DMS79 (cell line): Measurements from ENCODE around the gene CD247.

Experiments
- DNase-seq: peaks from one replicate; lab custom pipeline; 2025; lab: John Stamatoyannopoulos, UW

CD247 gene

DNA sequence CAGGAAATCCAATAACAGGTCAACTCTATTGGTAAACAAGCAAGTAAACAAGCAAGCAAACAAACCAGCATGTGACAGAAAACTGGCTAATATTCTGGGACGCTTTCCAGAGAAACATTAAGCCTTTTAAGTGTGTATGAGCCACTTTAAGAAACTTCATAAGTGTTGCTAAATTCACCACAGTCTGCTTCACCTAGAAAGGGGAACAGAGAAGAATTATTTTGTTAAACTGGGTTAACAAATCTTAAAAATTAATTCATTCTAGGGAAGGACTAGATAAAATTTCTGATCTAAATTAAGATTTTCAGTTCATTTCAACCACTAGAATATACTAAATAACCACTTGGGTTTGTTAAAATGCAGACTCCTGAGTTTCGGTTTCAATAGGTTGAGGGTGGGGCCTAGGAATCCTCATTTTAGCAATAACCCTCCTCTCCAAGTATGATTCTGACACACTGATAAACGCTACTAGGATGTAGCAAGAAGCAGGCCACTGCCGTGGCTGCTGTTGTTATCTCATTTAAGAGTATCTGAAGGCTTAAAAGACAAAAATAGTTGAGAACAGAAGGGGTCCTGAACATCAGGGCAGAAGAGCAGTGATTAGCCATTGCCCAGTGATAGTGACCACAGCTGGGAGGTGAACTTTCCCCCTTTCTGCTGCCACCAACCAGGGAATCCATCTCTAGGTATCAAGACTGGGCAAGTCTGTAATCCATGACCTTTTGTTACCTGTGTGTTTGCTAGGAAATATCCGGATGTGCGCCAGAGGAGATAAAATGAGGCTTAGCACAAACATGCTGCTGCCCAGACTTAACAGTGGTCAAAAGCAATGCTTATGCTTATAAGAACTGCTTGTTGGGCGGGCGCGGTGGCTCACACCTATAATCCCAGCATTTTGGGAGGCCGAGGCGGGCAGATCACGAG is 24.0 kb upstream of the CD247 start:
- DNase-seq: peak; percentile 66

- peak; percentile 66 for DNase-seq
These were observed 23.3 kb upstream of the CD247 start for GRCh38 chr1:167541610-167542009.

GRCh38 chr1:167541003-167541402 is 22.7 kb upstream of the CD247 start:
- DNase-seq: no peak

GRCh38 chr1:167538657-167539056 is 20.3 kb upstream of the CD247 start:
- DNase-seq: no peak

DNA sequence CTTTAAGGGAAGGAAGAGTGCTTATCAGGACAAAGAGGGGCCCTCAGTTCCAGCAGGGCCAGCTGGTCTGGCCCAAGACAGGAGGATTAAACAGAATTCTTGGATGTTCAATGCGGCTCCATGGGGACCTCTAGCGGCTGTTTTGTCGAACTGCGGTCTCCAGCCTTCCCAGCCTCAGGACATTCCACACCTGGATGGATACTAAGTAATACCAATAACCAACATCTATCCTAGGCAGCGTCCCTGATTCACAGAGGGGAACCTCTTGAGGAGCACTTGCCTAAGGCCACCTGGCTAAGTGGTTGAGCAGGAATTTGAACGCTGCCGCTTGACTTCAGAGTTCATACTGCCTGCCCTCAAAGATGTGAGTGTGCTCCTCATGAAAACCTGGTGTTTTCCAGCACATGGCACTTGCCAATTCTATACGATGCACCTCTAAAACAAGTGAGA is 15.5 kb upstream of the CD247 start:
- peak; percentile 70 for DNase-seq

- no peak for DNase-seq
These were observed 14.9 kb upstream of the CD247 start for GRCh38 chr1:167532964-167533824.

DNA sequence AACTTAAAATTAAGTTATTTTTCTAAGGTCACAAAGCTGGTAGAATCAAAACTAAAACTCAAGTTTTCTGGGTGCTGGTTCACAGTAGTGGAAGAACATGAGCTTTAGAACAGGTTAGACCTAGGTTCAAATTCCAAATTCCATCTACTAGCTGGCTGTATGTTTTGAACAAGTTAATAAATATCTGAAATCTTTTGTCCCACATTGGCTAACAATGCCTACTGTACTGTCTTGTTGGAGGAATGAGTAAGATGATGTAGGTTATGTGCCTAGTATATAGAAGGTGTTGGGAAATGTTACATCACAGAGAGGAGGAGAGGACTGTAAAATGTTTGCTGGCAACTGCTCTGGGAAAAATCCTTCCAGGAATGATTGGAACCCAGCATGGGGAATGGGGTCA is 14.0 kb upstream of the CD247 start:
- no peak for DNase-seq

DNA sequence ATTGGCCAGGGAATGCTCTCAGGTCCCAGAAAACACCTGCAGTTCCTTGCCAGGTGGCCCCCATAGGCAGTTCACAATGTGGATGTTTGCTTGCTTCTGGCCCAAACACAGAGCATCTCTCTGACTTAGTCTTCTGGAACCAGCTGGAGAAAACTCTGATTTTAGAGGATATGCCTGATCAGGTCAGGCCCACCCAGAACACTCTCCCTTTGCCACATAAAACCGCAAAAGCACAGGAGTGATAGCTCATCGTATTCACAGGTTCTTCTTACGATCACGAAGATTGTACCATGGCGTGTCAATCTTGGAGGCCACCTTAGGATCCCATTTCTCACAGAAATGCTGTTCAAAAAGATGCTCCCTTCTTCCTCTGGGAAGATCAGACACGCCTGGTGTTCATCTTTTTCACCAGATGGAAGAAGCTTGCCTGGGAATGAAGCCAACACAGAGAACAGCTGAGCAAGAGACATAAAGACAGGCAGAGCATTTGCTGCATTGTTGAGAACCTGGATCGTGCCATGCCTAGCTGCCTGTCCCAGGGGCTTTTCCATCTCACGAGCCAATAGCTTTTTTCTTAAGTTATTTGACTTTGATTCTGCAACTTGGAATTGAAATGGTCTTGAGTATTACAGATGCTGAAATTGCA is 11.6 kb upstream of the CD247 start:
- peak; percentile 44 for DNase-seq

GRCh38 chr1:167528057-167528728 is 9.9 kb upstream of the CD247 start:
- no peak for DNase-seq

GRCh38 chr1:167526667-167527383 is 8.5 kb upstream of the CD247 start:
- DNase-seq: no peak

- DNase-seq: no peak
These were observed 6.3 kb upstream of the CD247 start for GRCh38 chr1:167524651-167525050.

- DNase-seq: no peak
These were observed 3.9 kb upstream of the CD247 start for GRCh38 chr1:167522246-167522645.

DNA sequence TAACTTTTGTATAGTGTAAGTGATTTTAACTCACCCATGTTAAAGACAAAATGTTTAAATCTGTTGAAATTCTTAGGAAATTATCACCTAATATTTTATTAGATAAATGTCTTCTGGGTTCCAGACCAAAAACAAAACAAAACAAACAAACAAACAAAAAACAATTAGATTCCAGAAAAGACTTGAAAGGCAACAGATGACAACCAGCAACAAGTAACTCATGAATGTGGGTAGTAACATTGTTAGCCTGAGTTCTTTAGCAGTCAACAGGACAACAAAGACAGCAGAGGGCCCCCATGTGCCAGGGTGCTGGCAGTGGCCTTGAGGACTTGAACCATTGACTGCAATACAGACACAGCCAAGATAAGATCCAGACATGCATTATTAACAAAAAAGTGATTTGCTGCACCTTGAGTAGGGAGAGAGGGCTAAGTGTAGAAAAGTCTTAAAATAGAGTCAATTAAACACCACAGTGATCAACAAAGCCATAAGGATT is 2.4 kb upstream of the CD247 start:
- no peak for DNase-seq

- DNase-seq: no peak
These were observed 596 bp downstream of the CD247 start for GRCh38 chr1:167517535-167518330.

DNA sequence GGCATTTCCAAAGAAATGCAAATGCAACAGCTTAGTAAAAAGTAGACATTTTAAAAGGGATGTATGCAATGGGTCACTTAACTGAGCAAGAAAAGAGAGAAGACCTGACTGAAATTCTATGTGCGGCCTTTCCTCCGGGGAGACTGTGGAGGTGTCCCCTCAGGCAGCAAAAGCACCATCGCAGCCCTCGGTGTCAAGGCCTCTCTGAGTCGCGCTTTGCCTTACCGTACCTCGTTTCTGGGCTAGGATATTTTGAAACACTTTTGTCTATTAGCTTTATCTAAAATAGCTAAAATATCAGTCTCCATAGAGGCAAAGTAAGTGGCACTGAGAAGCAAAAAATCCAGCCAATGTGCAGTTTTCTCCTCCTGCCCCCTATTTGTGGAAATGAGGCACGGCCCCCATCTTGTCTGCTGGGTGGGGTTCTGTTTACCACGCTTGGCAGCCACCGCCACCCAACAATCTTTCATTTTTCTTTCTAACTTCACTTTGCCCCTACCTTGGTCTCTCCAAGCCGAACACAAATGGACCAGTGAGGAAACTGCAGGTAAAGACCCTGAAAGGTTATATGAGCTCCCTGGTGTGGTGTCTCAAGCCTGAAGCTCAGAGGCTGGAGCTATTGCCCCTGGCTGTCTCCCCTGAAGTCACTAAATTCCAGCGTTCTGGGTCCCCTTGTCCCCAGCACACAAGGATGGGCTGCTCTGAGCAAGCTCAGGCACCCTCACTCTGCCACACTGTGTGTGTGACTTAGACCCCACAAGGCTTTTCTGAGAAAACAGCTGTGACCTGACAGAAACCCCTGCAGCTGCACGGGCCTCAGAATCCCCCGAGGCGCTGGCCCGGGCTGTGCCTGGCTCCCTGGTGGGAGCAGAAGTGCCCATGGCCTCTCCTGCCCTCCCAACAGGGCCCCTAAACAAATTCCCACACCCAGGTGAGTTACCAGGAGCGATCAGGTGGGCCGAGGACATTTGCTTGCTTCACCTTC is 1.6 kb downstream of the CD247 start:
- no peak for DNase-seq

DNA sequence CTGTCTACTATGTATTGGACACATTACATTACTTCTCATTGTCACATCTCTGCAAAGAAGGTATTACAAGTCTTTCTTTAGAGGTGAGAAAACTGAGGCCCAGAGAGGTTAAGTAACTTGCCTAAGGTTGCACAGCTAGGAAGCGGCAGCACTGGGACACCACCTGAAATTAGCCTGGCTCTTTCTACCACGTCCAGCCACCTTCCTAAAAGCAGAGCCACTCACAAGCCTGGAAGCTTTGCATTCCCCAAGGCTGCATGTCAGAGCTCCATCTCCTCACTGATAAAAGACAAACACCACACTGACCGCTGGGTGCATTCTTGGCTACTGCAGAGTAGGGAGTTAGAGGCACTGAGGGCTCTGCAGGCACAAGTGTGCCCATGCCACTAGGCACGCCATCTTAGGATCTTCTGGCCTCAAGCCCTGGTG is 2.4 kb downstream of the CD247 start:
- DNase-seq: no peak

DNA sequence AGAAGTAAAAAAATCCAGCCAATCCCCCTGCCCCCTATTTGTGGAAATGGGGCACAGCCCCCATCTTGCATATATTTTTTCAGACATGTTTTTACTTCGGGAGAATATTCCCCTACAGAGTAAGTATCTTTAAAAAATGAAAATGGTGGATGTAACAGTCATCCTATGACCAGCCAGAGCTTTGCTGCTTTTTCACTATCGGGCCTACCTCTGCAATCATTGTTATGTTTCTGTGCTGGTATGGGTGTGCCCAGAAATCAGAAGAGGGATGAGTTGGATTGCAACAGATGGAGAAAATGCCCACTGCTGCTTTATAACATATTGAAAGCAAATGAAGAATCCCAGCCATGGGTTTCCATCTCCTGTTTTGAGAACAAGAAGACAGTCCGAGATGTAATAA is 2.9 kb downstream of the CD247 start:
- DNase-seq: no peak

DNA sequence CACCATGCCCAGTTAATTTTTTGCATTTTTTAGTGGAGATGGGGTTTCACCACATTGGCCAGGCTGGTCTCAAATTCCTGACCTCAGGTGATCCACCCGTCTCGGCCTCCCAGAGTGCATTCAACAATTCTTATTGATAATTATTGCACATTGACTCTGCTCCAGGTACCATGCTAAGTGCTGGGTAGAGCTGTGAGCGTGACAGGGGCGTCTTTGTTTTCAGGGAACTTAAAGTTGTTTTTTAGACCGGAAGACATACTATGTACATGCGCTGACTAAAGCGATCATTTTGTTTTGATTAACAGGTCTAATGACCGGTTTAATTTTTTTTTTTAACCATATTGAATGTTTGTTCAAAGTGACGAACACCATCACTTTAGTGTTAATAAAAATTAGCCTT is 4.0 kb downstream of the CD247 start:
- DNase-seq: no peak
